D721Med (cell line): ENCODE measurements around the gene TUBB1.
A peak's percentile ranks its signal among the peaks of the same experiment; 100 is the strongest.

Source experiments
- DNase-seq: peaks from one replicate; pipeline ENCODE4 v3.0.0; 2011; ENCODE audit warnings: low spot score; ENCODE audit not compliant: insufficient read length
- FAIRE-seq: peaks from 2 replicates; lab custom pipeline; 2011; peaks lifted over from hg19 to GRCh38; lab: Jason Lieb, UNC
- TF ChIP-seq, protein P1 (sequence below): IDR thresholded peaks from 2 replicates; pipeline ENCODE4 v1.5.1; 2012; ENCODE audit warnings: mild to moderate bottlenecking, control low read depth; ENCODE audit not compliant: insufficient read depth; ENCODE audit errors: missing control alignments

TUBB1 gene

DNA sequence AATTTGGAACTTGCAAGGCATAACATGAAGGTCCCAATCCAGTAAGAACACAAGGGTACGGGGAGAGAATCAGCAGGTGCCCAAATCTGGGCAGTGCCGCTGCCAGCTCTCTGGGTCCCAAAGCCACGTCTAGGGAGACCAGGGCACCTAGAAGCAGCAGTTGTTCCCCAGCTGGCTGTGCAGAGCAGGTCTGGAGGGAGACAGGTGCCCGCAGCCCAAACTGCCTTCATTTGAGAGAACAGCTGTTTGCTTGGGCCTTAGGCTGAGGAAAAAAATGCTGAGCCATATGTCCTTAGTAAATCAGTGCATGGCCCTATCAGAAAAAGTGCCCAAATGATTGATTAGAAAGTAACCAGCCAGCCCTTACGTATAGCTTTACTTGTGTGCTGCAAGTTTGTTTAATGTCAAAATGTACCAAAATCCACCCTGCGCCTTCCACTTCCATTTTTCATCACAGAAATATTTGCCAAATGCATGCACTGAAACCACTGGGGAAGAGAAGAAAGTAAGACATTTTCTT lies 32.5 kb downstream of the TUBB1 start:
- TF ChIP-seq, protein P1, sequence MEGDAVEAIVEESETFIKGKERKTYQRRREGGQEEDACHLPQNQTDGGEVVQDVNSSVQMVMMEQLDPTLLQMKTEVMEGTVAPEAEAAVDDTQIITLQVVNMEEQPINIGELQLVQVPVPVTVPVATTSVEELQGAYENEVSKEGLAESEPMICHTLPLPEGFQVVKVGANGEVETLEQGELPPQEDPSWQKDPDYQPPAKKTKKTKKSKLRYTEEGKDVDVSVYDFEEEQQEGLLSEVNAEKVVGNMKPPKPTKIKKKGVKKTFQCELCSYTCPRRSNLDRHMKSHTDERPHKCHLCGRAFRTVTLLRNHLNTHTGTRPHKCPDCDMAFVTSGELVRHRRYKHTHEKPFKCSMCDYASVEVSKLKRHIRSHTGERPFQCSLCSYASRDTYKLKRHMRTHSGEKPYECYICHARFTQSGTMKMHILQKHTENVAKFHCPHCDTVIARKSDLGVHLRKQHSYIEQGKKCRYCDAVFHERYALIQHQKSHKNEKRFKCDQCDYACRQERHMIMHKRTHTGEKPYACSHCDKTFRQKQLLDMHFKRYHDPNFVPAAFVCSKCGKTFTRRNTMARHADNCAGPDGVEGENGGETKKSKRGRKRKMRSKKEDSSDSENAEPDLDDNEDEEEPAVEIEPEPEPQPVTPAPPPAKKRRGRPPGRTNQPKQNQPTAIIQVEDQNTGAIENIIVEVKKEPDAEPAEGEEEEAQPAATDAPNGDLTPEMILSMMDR = no peak
- FAIRE-seq = no peak

DNA sequence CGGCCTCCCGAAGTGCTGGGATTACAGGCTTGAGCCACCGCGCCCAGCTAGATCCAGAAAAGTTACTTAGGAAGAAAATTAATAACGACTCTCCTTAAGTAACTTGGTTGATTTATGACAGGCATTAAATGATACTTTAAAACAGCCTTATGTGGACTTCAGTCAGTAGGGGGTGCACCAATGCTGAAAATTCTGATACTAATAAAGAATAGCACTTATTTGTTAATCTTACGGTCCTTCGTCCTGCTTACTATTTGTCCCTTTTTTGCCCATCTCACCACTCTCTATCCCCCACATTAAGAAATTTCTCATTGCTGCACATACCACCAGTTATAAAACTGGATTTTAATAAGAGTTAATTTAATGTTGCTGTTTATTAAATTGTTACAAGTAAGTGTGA lies 36.1 kb downstream of the TUBB1 start:
- TF ChIP-seq, protein P1 = peak; percentile 33
- no peak for FAIRE-seq
- DNase-seq = no peak

More for the DNA sequence above, 32.5 kb downstream of the TUBB1 start:
- no peak for DNase-seq

DNA sequence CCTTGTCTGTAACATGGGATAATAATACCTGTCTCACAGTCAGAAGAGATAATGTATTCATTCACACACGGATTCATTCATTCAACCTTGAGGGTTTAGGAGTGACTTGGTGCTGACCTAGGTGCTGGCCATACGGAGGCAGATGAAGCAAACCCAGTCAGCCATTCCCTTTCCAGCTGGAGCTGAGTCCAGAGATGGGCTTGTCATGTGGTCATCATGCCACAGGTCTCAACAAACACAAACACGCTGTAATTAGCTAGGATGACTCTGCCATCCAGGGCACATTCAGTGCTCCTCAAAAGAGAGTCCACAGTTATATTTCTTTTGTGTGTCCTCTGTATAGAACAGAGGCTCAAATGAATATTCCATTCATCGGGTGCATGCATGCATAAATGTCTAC lies 42.9 kb downstream of the TUBB1 start:
- DNase-seq (no peak), FAIRE-seq (no peak)
- TF ChIP-seq, protein P1 = no peak

DNA sequence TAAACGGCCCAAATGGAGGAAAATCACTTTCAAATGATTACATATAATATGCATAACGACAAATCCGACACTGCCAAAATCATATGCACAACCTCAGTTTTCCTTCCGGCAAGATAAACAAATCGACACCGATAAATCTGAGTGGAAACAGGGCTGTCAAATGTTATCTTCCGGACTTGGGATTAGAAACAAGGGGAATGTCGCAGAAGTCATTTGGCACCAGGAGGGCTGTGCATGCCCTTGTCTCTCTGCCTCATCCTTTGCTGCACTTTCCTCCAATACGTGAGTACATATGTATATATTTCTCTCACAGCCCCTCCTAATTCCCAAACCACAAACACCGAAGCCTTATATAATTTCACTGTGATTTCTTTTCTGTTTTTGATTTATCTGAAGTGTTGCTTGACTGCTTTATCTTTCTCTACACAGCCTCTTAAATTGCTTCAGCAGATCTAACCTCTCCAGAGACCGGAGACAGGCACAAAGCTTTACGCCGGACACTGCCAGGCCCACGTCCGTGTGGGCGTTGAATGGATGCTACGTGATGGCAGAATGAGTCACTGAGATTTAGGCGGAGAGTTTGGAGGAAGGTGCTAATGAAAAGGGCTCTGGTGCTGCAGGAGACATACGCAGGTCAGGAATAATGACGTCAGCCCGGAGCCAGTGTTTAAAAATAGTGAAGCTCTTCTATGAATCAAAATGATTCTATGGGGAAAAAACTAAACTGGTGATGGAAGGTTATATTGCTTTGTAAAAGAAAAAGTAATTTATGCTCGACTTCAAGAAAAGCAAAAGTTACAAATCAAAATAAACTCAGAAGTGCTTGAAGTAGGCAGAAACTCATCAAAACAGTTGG lies 44.4 kb downstream of the TUBB1 start:
- TF ChIP-seq, protein P1 = no peak
- no peak for DNase-seq
- FAIRE-seq = no peak

GRCh38 chr20:59064214-59064722 lies 45.0 kb downstream of the TUBB1 start:
- DNase-seq (no peak), FAIRE-seq (no peak)
- TF ChIP-seq, protein P1 = no peak

DNA sequence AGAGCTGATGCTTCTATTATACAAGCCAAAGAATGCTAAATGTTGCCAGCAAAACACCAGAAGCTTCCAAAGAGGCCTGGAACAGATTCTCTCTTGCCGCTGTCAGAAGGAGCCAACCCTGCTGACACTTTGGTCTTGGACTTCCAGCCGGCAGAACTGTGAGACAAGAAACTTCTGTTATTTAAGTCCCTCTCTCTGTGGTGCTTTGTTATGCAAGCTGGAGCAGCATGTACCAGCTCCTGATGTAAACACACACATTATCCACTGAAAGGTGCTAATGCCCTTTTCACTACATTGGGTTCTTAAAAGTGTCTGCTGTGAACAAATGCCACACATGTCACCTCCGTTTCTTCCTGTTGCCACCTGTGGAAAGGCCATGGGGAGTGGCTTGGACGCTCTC lies 49.3 kb downstream of the TUBB1 start:
- TF ChIP-seq, protein P1 = no peak
- FAIRE-seq = no peak
- no peak for DNase-seq

DNA sequence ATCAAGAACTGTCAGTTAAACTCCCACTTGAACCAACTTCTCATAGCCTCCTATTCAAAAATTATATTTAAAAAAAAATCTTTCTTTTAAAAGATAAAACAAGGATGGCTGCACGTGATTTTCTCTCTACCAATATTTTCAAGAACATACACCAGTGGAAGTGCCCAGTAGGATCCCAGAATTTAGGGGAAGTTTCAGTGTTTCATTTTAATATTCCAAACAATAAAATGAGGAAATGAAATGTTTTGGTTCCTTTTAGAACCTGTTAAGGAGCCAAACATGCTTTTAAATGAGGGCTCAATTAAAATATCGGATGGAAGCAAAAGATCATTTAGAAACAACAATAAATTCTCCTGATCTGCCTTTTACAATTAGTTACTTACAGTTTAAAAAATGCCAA lies 49.8 kb downstream of the TUBB1 start:
- DNase-seq (no peak), FAIRE-seq (no peak)
- TF ChIP-seq, protein P1 = no peak
